Tibial artery (tissue), 4 donors: ENCODE results near the gene KDM4B.

Experiments
- DNase-seq, 2 donors: peaks; one replicate each; pipeline ENCODE4 v3.0.0-alpha.2; 2019
- H3K27ac ChIP-seq, 2 donors: fragments of 200-600 bp; sonication (generic) in 1 of 2; 1 replicate in 1 of 2; 2 replicates in 1 of 2; pipeline ENCODE4 v1.5.1; 2018 to 2019; ENCODE audit warnings: mild to moderate bottlenecking in 1 of 2
- H3K27me3 ChIP-seq, 2 donors: fragments of 200-600 bp; sonication (generic) in 1 of 2; one replicate each; pipeline versions ENCODE4 v1.5.1 to v1.6.0; 2016 to 2019
- H3K36me3 ChIP-seq, 3 donors: fragments of 200-600 bp; sonication (generic) in 2 of 3; one replicate each; pipeline ENCODE4 v1.5.1; 2016 to 2019; ENCODE audit warnings: mild to moderate bottlenecking in 2 of 3
- H3K4me1 ChIP-seq, 4 donors: fragments of 200-600 bp; sonication (generic) in 2 of 4; 1 replicate in 3 of 4; 2 replicates in 1 of 4; pipeline ENCODE4 v1.5.1; 2016 to 2019
- H3K4me3 ChIP-seq, 2 donors: fragments of 200-600 bp; sonication (generic) in 1 of 2; 1 replicate in 1 of 2; 2 replicates in 1 of 2; pipeline ENCODE4 v1.5.1; 2018 to 2019; ENCODE audit warnings: mild to moderate bottlenecking in 2 of 2
- H3K9me3 ChIP-seq, 3 donors: fragments of 200-600 bp; sonication (generic) in 1 of 3; one replicate each; pipeline ENCODE4 v1.5.1; 2016 to 2019
- intact Hi-C: fragments of 100-400 bp; cut with DNase I; formaldehyde crosslinking; loops from one replicate; pipeline ENCODE4 v1.15.0; 2023; ENCODE audit warnings: low total_unique reads
- TF ChIP-seq, protein P1 (sequence below), 2 experiments: fragments of 200-600 bp in 1 of 2; fragments of 450-650 bp in 1 of 2; IDR thresholded peaks; one replicate each; pipeline ENCODE4 v1.5.1; 2017 to 2019; ENCODE audit warnings: antibody characterized with exemption in 2 of 2, mild to moderate bottlenecking in 1 of 2, moderate library complexity in 1 of 2

Gene KDM4B

DNA sequence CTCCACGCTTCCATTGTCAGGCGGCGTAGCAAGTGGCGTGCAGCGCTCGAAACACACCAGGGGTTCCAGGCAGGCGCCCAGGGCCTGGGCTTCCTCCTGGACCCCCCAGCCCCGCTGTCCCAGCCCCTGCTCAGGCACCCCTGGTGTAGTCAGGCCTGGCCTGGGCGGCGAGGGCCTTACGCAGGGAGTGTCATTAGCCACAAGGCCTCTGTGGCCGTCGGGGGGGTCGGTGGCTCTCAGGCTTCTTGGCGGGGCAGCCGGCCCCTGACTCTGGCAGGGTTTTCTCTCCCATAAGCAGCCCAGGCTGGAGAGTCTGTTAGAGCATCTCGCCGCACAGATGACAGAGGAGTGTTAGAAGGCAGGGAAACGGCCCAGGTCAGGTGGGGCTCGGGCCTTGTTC is 116.7 kb downstream of the KDM4B start:
- no peak for DNase-seq
- Histone ChIP-seq H3K4me1 (peaks cover 0 to 1% (median 1%) of the 10 kb centered on the region in 4 donors), H3K9me3 (no peaks in the 10 kb centered on the region), H3K36me3 (peaks cover 34 to 79% (median 59%) of the 10 kb centered on the region in 3 donors), H3K4me3 (no peak overlapping the region), H3K27ac (no peak overlapping the region), H3K27me3 (no peaks in the 10 kb centered on the region)
- TF ChIP-seq, protein P1, sequence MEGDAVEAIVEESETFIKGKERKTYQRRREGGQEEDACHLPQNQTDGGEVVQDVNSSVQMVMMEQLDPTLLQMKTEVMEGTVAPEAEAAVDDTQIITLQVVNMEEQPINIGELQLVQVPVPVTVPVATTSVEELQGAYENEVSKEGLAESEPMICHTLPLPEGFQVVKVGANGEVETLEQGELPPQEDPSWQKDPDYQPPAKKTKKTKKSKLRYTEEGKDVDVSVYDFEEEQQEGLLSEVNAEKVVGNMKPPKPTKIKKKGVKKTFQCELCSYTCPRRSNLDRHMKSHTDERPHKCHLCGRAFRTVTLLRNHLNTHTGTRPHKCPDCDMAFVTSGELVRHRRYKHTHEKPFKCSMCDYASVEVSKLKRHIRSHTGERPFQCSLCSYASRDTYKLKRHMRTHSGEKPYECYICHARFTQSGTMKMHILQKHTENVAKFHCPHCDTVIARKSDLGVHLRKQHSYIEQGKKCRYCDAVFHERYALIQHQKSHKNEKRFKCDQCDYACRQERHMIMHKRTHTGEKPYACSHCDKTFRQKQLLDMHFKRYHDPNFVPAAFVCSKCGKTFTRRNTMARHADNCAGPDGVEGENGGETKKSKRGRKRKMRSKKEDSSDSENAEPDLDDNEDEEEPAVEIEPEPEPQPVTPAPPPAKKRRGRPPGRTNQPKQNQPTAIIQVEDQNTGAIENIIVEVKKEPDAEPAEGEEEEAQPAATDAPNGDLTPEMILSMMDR (IDR thresholded peaks at IDR 0.05): no peak
- intact Hi-C loops: no loop called here

- H3K9me3 ChIP-seq: no peaks in the 10 kb centered on the region
- peaks cover 27 to 73% (median 53%) of the 10 kb centered on the region in 3 donors for H3K36me3 ChIP-seq
- intact Hi-C loops: no loop called here
- no peak for DNase-seq
- no peak overlapping the region for H3K4me3 ChIP-seq
- no peak overlapping the region for H3K27ac ChIP-seq
- peaks cover 0 to 8% (median 8%) of the 10 kb centered on the region in 4 donors for H3K4me1 ChIP-seq
- TF ChIP-seq, protein P1 (IDR thresholded peaks at IDR 0.05): no peak
- H3K27me3 ChIP-seq: no peaks in the 10 kb centered on the region
Measured at GRCh38 chr19:5086230-5086629, 117.3 kb downstream of the KDM4B start.

GRCh38 chr19:5086725-5087439 is 118.0 kb downstream of the KDM4B start:
- TF ChIP-seq, protein P1 (IDR thresholded peaks at IDR 0.05): no peak
- Histone ChIP-seq H3K27ac (no peak overlapping the region), H3K4me3 (no peak overlapping the region), H3K9me3 (no peaks in the 10 kb centered on the region), H3K27me3 (no peaks in the 10 kb centered on the region), H3K4me1 (peaks cover 0 to 15% (median 13%) of the 10 kb centered on the region in 4 donors), H3K36me3 (peaks cover 22 to 66% (median 47%) of the 10 kb centered on the region in 3 donors)
- no peak for DNase-seq
- intact Hi-C loops: no loop called here

- Histone ChIP-seq H3K4me3 (no peak overlapping the region), H3K9me3 (no peaks in the 10 kb centered on the region), H3K4me1 (peaks cover 0 to 21% (median 19%) of the 10 kb centered on the region in 4 donors), H3K36me3 (peaks cover 6 to 44% (median 35%) of the 10 kb centered on the region in 3 donors), H3K27me3 (no peaks in the 10 kb centered on the region), H3K27ac (no peak overlapping the region)
- TF ChIP-seq, protein P1 (IDR thresholded peaks at IDR 0.05): no peak
- DNase-seq: no peak
- intact Hi-C loops: no loop called here
Measured at GRCh38 chr19:5089283-5089682, 120.4 kb downstream of the KDM4B start.

- peaks cover 0 to 21% (median 19%) of the 10 kb centered on the region in 4 donors for H3K4me1 ChIP-seq
- DNase-seq: no peak
- H3K27ac ChIP-seq: peak overlapping the region; percentile 64 to 74
- H3K4me3 ChIP-seq: peak overlapping the region in 1 of 2 donors; percentile 5
- H3K27me3 ChIP-seq: no peaks in the 10 kb centered on the region
- intact Hi-C loops: no loop called here
- TF ChIP-seq, protein P1 (IDR thresholded peaks at IDR 0.05): no peak
- no peaks in the 10 kb centered on the region for H3K9me3 ChIP-seq
- peaks cover 6 to 47% (median 31%) of the 10 kb centered on the region in 3 donors for H3K36me3 ChIP-seq
Measured at GRCh38 chr19:5090465-5091017, 121.6 kb downstream of the KDM4B start.
